Stomach (tissue), 4 donors: ENCODE data around the gene SHANK1.

Experiments used
- EP300 ChIP-seq: sonication (generic); formaldehyde crosslinking; IDR thresholded peaks from one replicate; pipeline ENCODE4 v1.6.1; 2017; ENCODE audit warnings: antibody characterized with exemption
- POLR2A ChIP-seq, 4 donors: fragments of 450-650 bp; IDR thresholded peaks; one replicate each; pipeline ENCODE4 v1.6.1; 2016; ENCODE audit warnings: antibody characterized with exemption in 4 of 4, control low read depth in 2 of 4, mild to moderate bottlenecking in 1 of 4, moderate library complexity in 1 of 4
- POLR2AphosphoS5 ChIP-seq, 3 donors: sonication (generic); formaldehyde crosslinking; IDR thresholded peaks; one replicate each; pipeline ENCODE4 v1.6.1; 2016; ENCODE audit warnings: antibody characterized with exemption in 3 of 3
- TF ChIP-seq, protein P1 (sequence below), 7 experiments: fragments of 450-650 bp in 4 of 7; fragments of 200-600 bp in 3 of 7; sonication (generic) in 3 of 7; IDR thresholded peaks; one replicate each; pipeline ENCODE4 v1.5.1; 2016 to 2019; ENCODE audit warnings: antibody characterized with exemption in 7 of 7, control low read depth in 2 of 7, mild to moderate bottlenecking in 1 of 7

DNA sequence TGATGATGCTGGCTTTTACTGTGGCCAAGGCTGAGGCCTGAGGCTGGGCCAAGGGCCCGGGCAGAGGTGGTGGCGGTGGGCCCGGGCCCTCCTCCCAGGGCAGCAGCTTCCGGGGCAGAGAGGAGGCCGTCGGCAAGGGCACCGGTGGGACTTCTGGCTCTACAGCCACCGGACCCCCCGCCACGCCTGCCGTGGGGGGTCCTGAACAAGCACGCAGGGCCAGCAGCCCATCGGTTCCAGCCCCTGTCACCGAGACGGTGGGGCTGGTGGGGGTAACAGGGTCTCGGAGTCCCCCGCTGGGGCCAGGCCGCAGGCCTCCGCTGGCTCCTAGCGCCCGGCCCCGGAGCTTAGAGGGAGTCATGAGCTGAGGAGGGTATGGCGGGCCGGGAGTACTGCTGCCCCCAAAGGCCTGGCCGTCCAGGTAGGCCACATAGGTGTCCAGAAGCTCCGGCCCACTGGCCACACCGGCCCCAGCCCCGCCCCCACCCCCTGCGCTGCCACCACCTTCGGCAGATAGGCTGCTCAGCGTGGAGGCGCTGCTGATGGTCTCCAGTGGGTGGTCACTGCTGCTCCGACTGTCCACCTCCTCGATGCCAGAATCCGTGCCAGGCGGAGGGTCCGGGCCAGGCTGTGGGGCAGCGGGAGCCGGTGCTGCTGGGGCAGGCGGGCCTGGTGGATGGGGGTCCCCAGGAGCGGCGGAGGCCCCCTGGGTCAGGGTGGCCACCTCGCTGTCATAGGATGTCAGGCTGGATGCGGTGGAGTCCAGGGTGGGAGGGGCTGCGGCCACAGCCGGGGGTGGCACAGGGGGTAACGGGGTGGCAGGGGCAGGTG, 53.0 kb downstream of the SHANK1 start:
- TF ChIP-seq POLR2AphosphoS5 (IDR thresholded peaks at IDR 0.05) = no peak
- TF ChIP-seq, protein P1, sequence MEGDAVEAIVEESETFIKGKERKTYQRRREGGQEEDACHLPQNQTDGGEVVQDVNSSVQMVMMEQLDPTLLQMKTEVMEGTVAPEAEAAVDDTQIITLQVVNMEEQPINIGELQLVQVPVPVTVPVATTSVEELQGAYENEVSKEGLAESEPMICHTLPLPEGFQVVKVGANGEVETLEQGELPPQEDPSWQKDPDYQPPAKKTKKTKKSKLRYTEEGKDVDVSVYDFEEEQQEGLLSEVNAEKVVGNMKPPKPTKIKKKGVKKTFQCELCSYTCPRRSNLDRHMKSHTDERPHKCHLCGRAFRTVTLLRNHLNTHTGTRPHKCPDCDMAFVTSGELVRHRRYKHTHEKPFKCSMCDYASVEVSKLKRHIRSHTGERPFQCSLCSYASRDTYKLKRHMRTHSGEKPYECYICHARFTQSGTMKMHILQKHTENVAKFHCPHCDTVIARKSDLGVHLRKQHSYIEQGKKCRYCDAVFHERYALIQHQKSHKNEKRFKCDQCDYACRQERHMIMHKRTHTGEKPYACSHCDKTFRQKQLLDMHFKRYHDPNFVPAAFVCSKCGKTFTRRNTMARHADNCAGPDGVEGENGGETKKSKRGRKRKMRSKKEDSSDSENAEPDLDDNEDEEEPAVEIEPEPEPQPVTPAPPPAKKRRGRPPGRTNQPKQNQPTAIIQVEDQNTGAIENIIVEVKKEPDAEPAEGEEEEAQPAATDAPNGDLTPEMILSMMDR (IDR thresholded peaks at IDR 0.05) = no peak
- no peak for TF ChIP-seq POLR2A (IDR thresholded peaks at IDR 0.05)
- TF ChIP-seq EP300 = no peak
